Caco-2 (cell line): Measurements from ENCODE around the gene MYBBP1A. TPM values are rescaled to one million over a fixed set of nuclear protein-coding genes. Genes with fewer than 3 reads are reported as not detected.

ENCODE experiments used
- BruUV-seq: library from RNA; stranded (reverse); fragments of 400-500 nt; replicated peaks from 2 replicates; lab custom pipeline; 2021; lab: Mats Ljungman, UMichigan
- CTCF ChIA-PET: fragments of 300-600 bp; sonication (Branson Sonifier 250); formaldehyde crosslinking; loops from one replicate; lab custom pipeline; 2022; ENCODE audit warnings: antibody characterized with exemption; lab: Charles Lee
- POLR2A ChIA-PET: fragments of 300-600 bp; sonication (Branson Sonifier 250); formaldehyde crosslinking; loops from one replicate; lab custom pipeline; 2022; ENCODE audit warnings: antibody characterized with exemption; lab: Charles Lee
- DNase-seq, 2 experiments: peaks; one replicate each; pipeline versions ENCODE4 v3.0.0 to v3.0.0-alpha.2; 2020 to 2022
- H3K27me3 ChIP-seq: replicated peaks from 2 replicates; pipeline ENCODE4 v1.6.0; 2011; ENCODE audit warnings: low read length; ENCODE audit not compliant: control insufficient read depth, insufficient read depth
- H3K36me3 ChIP-seq: 2 replicates; pipeline ENCODE4 v1.5.1; 2011; ENCODE audit warnings: low read length; ENCODE audit not compliant: control insufficient read depth, insufficient read depth
- H3K4me1 ChIP-seq: fragments of 250-450 bp; sonication (Bioruptor Pico); 2 replicates; pipeline ENCODE4 v1.5.1; 2020; ENCODE audit warnings: mild to moderate bottlenecking
- H3K4me3 ChIP-seq: 2 replicates; pipeline ENCODE4 v1.5.1; 2011; ENCODE audit warnings: low read depth, mild to moderate bottlenecking, control low read depth, low read length
- H3K9me3 ChIP-seq: fragments of 250-450 bp; sonication (Bioruptor Pico); 2 replicates; pipeline ENCODE4 v1.5.1; 2020; ENCODE audit warnings: mild to moderate bottlenecking, moderate library complexity
- H3K27ac Mint-ChIP-seq: one replicate; pipeline ENCODE4 v1.8.0; 2022; ENCODE audit warnings: mixed read lengths; ENCODE audit not compliant: unreplicated experiment
- H3K27me3 Mint-ChIP-seq: one replicate; pipeline ENCODE4 v1.8.0; 2022; ENCODE audit warnings: mixed read lengths; ENCODE audit not compliant: insufficient read depth, unreplicated experiment
- H3K36me3 Mint-ChIP-seq: one replicate; pipeline ENCODE4 v1.8.0; 2022; ENCODE audit warnings: mild to moderate bottlenecking, mixed read lengths; ENCODE audit not compliant: insufficient read depth, unreplicated experiment
- H3K4me1 Mint-ChIP-seq: one replicate; pipeline ENCODE4 v1.8.0; 2022; ENCODE audit warnings: low read depth, mixed read lengths; ENCODE audit not compliant: unreplicated experiment
- H3K4me3 Mint-ChIP-seq: one replicate; pipeline ENCODE4 v1.8.0; 2022; ENCODE audit warnings: mild to moderate bottlenecking, moderate library complexity, mixed read lengths; ENCODE audit not compliant: unreplicated experiment
- H3K9me3 Mint-ChIP-seq: one replicate; pipeline ENCODE4 v1.8.0; 2022; ENCODE audit warnings: mixed read lengths; ENCODE audit not compliant: unreplicated experiment
- CTCF ChIP-seq, 2 experiments: fragments of 200-600 bp in 1 of 2; IDR thresholded peaks; 1 replicate in 1 of 2; 2 replicates in 1 of 2; pipeline versions ENCODE4 v1.5.1 to v1.8.0; 2011 to 2022; ENCODE audit warnings: antibody characterized with exemption in 1 of 2, control low read depth in 1 of 2, inconsistent platforms in 1 of 2, low read depth in 1 of 2, low read length in 1 of 2, mild to moderate bottlenecking in 1 of 2, moderate library complexity in 1 of 2; ENCODE audit not compliant: insufficient read depth in 1 of 2, severe bottlenecking in 1 of 2, unreplicated experiment in 1 of 2
- intact Hi-C: fragments of 100-400 bp; cut with micrococcal nuclease; formaldehyde crosslinking; loops from one replicate; pipeline ENCODE4 v1.10.0; 2022; ENCODE audit not compliant: unreplicated experiment
- total RNA-seq: library from RNA; stranded (reverse); gene quantifications from 2 replicates; pipeline ENCODE4 v1.2.3, GENCODE V29; 2022

The MYBBP1A gene
- total RNA-seq, 1 experiment from 2014 or later, result 44.5 TPM

- H3K36me3 Mint-ChIP-seq, result no peaks in the 10 kb centered on the region
- CTCF ChIA-PET, result no interaction called here
- no peaks in the 10 kb centered on the region for H3K27me3 Mint-ChIP-seq
- H3K27ac Mint-ChIP-seq, result no peak overlapping the region
- H3K9me3 ChIP-seq, result no peaks in the 10 kb centered on the region
- no peak overlapping the region for H3K4me3 ChIP-seq
- H3K4me1 ChIP-seq, result no peaks in the 10 kb centered on the region
- no TSS peak for BruUV-seq
- intact Hi-C loops, result no loop called here
- no peak for DNase-seq
- no peaks in the 10 kb centered on the region for H3K9me3 Mint-ChIP-seq
- TF ChIP-seq CTCF (IDR thresholded peaks at IDR 0.05; ENCODE audit: insufficient read depth in 1 of 2, low read depth in 1 of 2, low read length in 1 of 2, severe bottlenecking in 1 of 2, unreplicated experiment in 1 of 2), result no peak
- no peaks in the 10 kb centered on the region for H3K4me1 Mint-ChIP-seq
- H3K36me3 ChIP-seq, result no peaks in the 10 kb centered on the region
- POLR2A ChIA-PET, result no interaction called here
- H3K4me3 Mint-ChIP-seq, result no peak overlapping the region
- no peaks in the 10 kb centered on the region for H3K27me3 ChIP-seq
These were observed 25.5 kb downstream of the MYBBP1A start for GRCh38 chr17:4529533-4530152.

- Histone ChIP-seq H3K4me1 (no peaks in the 10 kb centered on the region), H3K27me3 (no peaks in the 10 kb centered on the region), H3K36me3 (no peaks in the 10 kb centered on the region), H3K4me3 (no peak overlapping the region), H3K9me3 (no peaks in the 10 kb centered on the region)
- H3K27me3 Mint-ChIP-seq, result no peaks in the 10 kb centered on the region
- no TSS peak for BruUV-seq
- no peaks in the 10 kb centered on the region for H3K36me3 Mint-ChIP-seq
- intact Hi-C loops, result no loop called here
- POLR2A ChIA-PET, result no interaction called here
- H3K4me1 Mint-ChIP-seq, result no peaks in the 10 kb centered on the region
- CTCF ChIA-PET, result no interaction called here
- TF ChIP-seq CTCF (IDR thresholded peaks at IDR 0.05; ENCODE audit: insufficient read depth in 1 of 2, low read depth in 1 of 2, low read length in 1 of 2, severe bottlenecking in 1 of 2, unreplicated experiment in 1 of 2), result no peak
- H3K27ac Mint-ChIP-seq, result no peak overlapping the region
- H3K4me3 Mint-ChIP-seq, result no peak overlapping the region
- H3K9me3 Mint-ChIP-seq, result no peaks in the 10 kb centered on the region
- DNase-seq, result no peak
These were observed 27.5 kb downstream of the MYBBP1A start for GRCh38 chr17:4527566-4528125.

- ChIA-PET CTCF (no interaction called here), POLR2A (no interaction called here)
- Histone ChIP-seq H3K9me3 (no peaks in the 10 kb centered on the region), H3K4me3 (no peak overlapping the region), H3K27me3 (no peaks in the 10 kb centered on the region), H3K36me3 (no peaks in the 10 kb centered on the region), H3K4me1 (no peaks in the 10 kb centered on the region)
- no peak overlapping the region for H3K4me3 Mint-ChIP-seq
- no peaks in the 10 kb centered on the region for H3K9me3 Mint-ChIP-seq
- no peaks in the 10 kb centered on the region for H3K36me3 Mint-ChIP-seq
- no peak overlapping the region for H3K27ac Mint-ChIP-seq
- intact Hi-C loops, result no loop called here
- no peaks in the 10 kb centered on the region for H3K4me1 Mint-ChIP-seq
- H3K27me3 Mint-ChIP-seq, result no peaks in the 10 kb centered on the region
- BruUV-seq, result no TSS peak
- DNase-seq, result no peak
- TF ChIP-seq CTCF (IDR thresholded peaks at IDR 0.05; ENCODE audit: insufficient read depth in 1 of 2, low read depth in 1 of 2, low read length in 1 of 2, severe bottlenecking in 1 of 2, unreplicated experiment in 1 of 2), result no peak
These were observed 28.1 kb downstream of the MYBBP1A start for GRCh38 chr17:4527134-4527533.
